Measurements from ENCODE around the gene IL1RAPL1. TPM values are rescaled to one million over a fixed set of nuclear protein-coding genes. Genes with fewer than 3 reads are reported as not detected.

Gene IL1RAPL1
- total RNA-seq, 1 donor from 2014 or later: not detected

- DNase-seq (ENCODE audit: low read depth) (no peak), FAIRE-seq (no peak)
- Histone ChIP-seq H3K4me3 (ENCODE audit: low read depth, low read length) (no peak overlapping the region), H3K27me3 (ENCODE audit: control insufficient read depth, insufficient read depth, low read length) (no peaks in the 10 kb centered on the region), H3K36me3 (ENCODE audit: control insufficient read depth, insufficient read depth, low read length) (no peaks in the 10 kb centered on the region)
- no peak for TF ChIP-seq CTCF (IDR thresholded peaks at IDR 0.05; ENCODE audit: insufficient read depth, low read length, severe bottlenecking)
These were observed 960.6 kb downstream of the IL1RAPL1 start for GRCh38 chrX:29547877-29548276.

GRCh38 chrX:29553542-29553941 is 966.3 kb downstream of the IL1RAPL1 start:
- Histone ChIP-seq H3K36me3 (ENCODE audit: control insufficient read depth, insufficient read depth, low read length) (no peaks in the 10 kb centered on the region), H3K4me3 (ENCODE audit: low read depth, low read length) (no peak overlapping the region), H3K27me3 (ENCODE audit: control insufficient read depth, insufficient read depth, low read length) (no peaks in the 10 kb centered on the region)
- FAIRE-seq (no peak), DNase-seq (ENCODE audit: low read depth) (no peak)
- TF ChIP-seq CTCF (IDR thresholded peaks at IDR 0.05; ENCODE audit: insufficient read depth, low read length, severe bottlenecking): no peak

GRCh38 chrX:29555465-29556091 is 968.3 kb downstream of the IL1RAPL1 start:
- no peaks in the 10 kb centered on the region for H3K36me3 ChIP-seq (ENCODE audit: control insufficient read depth, insufficient read depth, low read length)
- FAIRE-seq: no peak
- no peaks in the 10 kb centered on the region for H3K27me3 ChIP-seq (ENCODE audit: control insufficient read depth, insufficient read depth, low read length)
- no peak for TF ChIP-seq CTCF (IDR thresholded peaks at IDR 0.05; ENCODE audit: insufficient read depth, low read length, severe bottlenecking)
- H3K4me3 ChIP-seq (ENCODE audit: low read depth, low read length): no peak overlapping the region
- DNase-seq (ENCODE audit: low read depth): peak; percentile 57

- Histone ChIP-seq H3K36me3 (ENCODE audit: control insufficient read depth, insufficient read depth, low read length) (no peaks in the 10 kb centered on the region), H3K27me3 (ENCODE audit: control insufficient read depth, insufficient read depth, low read length) (no peaks in the 10 kb centered on the region), H3K4me3 (ENCODE audit: low read depth, low read length) (no peak overlapping the region)
- FAIRE-seq: no peak
- DNase-seq (ENCODE audit: low read depth): no peak
- no peak for TF ChIP-seq CTCF (IDR thresholded peaks at IDR 0.05; ENCODE audit: insufficient read depth, low read length, severe bottlenecking)
These were observed 972.8 kb downstream of the IL1RAPL1 start for GRCh38 chrX:29560065-29560464.

- H3K27me3 ChIP-seq (ENCODE audit: control insufficient read depth, insufficient read depth, low read length): no peaks in the 10 kb centered on the region
- TF ChIP-seq CTCF (IDR thresholded peaks at IDR 0.05; ENCODE audit: insufficient read depth, low read length, severe bottlenecking): no peak
- DNase-seq (ENCODE audit: low read depth) (no peak), FAIRE-seq (no peak)
- H3K36me3 ChIP-seq (ENCODE audit: control insufficient read depth, insufficient read depth, low read length): no peaks in the 10 kb centered on the region
- no peak overlapping the region for H3K4me3 ChIP-seq (ENCODE audit: low read depth, low read length)
These were observed 974.2 kb downstream of the IL1RAPL1 start for GRCh38 chrX:29561417-29561816.

- no peak for DNase-seq (ENCODE audit: low read depth)
- FAIRE-seq: no peak
- Histone ChIP-seq H3K4me3 (ENCODE audit: low read depth, low read length) (no peak overlapping the region), H3K27me3 (ENCODE audit: control insufficient read depth, insufficient read depth, low read length) (no peaks in the 10 kb centered on the region), H3K36me3 (ENCODE audit: control insufficient read depth, insufficient read depth, low read length) (no peaks in the 10 kb centered on the region)
- TF ChIP-seq CTCF (IDR thresholded peaks at IDR 0.05; ENCODE audit: insufficient read depth, low read length, severe bottlenecking): no peak
These were observed 993.3 kb downstream of the IL1RAPL1 start for GRCh38 chrX:29580560-29580959.

All from bronchial epithelial cell (primary cell).